ENCODE data around the gene GLYAT.

The GLYAT gene

DNA sequence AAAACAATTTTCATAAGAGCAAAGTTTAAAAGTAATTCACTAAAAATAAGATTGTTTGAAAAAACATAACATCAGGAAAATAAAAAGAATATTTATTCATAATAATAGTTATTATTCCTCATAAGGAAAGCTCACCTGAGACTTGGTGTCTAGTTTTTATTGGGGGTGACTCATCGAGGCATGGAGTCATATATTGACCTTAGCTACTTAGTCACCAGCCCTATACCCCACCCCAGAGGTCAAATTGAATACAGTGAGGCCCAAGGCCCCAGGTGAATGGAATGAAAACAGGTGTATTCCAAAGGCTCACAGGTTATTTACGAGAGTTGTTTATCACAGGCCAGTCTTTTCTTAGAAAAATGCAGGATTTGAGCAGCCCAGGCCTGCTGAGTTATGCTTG, 72.3 kb downstream of the GLYAT start:
- Histone ChIP-seq H2AFZ (ENCODE audit: low read depth, low read length) (no peak overlapping the region), H3K9ac (ENCODE audit: low read length) (no peak overlapping the region), H3K4me1 (ENCODE audit: low read length) (0 out of 2 replicates have a peak, but pooled peaks cover under 1% of the 10 kb centered on the region), H3K79me2 (ENCODE audit: low read length) (no peaks in the 10 kb centered on the region), H3K36me3 (replicated peaks; ENCODE audit: low read depth, low read length) (no peaks in the 10 kb centered on the region), H3K27ac (ENCODE audit: low read length) (no peak overlapping the region), H4K20me1 (ENCODE audit: insufficient read depth, low read length) (no peaks in the 10 kb centered on the region), H3K4me2 (ENCODE audit: low read length) (no peak overlapping the region), H3K27me3 (ENCODE audit: low read depth, low read length) (0 out of 2 replicates have a peak, but pooled peaks cover 6% of the 10 kb centered on the region), H3K9me3 (ENCODE audit: insufficient read depth, low read length) (no peaks in the 10 kb centered on the region), H3K4me3 (ENCODE audit: low read length) (no peak overlapping the region)
- TF ChIP-seq, protein P1, sequence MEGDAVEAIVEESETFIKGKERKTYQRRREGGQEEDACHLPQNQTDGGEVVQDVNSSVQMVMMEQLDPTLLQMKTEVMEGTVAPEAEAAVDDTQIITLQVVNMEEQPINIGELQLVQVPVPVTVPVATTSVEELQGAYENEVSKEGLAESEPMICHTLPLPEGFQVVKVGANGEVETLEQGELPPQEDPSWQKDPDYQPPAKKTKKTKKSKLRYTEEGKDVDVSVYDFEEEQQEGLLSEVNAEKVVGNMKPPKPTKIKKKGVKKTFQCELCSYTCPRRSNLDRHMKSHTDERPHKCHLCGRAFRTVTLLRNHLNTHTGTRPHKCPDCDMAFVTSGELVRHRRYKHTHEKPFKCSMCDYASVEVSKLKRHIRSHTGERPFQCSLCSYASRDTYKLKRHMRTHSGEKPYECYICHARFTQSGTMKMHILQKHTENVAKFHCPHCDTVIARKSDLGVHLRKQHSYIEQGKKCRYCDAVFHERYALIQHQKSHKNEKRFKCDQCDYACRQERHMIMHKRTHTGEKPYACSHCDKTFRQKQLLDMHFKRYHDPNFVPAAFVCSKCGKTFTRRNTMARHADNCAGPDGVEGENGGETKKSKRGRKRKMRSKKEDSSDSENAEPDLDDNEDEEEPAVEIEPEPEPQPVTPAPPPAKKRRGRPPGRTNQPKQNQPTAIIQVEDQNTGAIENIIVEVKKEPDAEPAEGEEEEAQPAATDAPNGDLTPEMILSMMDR (IDR thresholded peaks at IDR 0.05; ENCODE audit: low read depth, low read length), result no peak
- no peak for TF ChIP-seq EZH2phosphoT487 (IDR thresholded peaks at IDR 0.05; ENCODE audit: low read depth)
